Colon (tissue), 2 donors: Measurements from ENCODE around the gene SGPP1.
"Not testable (repeated sequence)": the region's sequence is repeated elsewhere in the genome, so short reads cannot be mapped to it uniquely, and the experiment has no call there.

Experiments used
- FAIRE-seq: peaks from 2 replicates; lab custom pipeline; 2012; peaks lifted over from hg19 to GRCh38; lab: Jason Lieb, UNC
- donor health status: control.
- donor health status: control.

The SGPP1 gene

DNA sequence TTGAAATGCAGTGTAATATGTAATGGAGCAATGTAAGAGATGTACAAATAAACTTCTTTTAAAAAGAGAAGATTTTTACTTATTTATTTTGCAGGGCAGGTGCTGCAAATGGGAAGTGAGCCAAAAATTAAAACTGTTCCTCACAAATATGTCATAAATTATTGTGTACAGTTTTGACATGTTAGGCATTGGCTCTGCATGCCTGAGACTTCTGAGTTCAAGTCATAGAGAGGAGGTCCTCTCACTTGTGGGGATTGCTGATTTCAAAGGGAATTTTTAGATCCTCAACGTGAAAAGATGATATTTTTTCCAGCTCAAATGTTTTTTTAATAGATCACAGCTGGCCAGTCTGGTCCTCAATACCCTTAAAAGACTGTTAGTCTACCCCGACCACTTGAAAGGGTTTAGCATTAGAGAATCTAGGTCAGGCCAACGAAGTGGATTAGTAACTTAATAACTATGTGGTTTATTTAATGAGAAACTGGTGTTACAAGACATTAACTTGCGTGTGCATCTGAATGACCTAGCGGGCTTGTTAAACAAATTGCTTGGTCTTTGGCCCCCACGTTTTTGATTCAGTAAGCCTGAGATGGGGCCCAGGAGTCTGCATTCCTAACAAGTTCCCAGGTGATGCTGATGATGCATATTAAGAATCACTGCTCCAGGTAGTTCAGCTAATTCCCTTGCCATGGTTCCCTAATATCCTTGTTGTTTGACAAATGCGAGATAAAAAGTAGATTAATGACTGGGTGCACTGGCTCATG is 55.3 kb downstream of the SGPP1 start:
- FAIRE-seq, result no peak

DNA sequence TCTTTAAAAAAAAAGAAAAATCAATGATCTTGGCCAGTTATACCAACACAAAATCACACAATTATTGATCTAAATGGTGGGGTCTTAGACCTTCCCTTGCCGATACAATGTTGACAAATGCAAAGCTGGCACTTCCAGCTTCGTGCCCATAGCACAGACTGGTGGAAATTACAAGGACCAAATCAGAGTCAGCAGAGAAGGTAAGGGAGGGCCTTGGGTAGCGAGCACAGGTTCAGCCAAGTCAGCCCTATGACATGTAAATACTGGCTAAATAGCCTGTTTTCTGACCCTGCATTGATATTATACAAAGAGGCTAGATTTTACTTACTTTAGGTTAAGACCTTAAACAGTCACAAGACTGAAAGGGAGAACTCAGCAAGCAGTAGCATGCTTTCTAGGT is 55.9 kb downstream of the SGPP1 start:
- no peak for FAIRE-seq

DNA sequence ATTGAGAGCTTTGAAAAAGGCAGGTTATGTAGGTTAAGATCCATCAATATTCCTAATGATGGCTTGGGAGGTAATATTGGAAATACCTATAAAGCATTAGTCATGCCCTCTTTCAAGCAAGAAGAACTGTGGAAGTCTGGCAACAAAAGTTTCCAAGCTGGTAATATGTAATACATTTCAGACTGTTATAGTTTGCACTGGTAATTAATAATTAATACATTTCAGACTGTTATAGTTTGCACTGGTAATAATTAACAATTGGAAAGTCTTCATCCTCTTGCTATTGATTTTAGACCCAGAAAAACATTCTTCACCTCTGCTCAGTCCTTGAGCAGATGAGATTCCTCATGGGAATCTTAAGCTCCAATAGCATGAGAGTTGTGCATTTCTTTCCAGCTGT is 57.2 kb downstream of the SGPP1 start:
- FAIRE-seq, result no peak

DNA sequence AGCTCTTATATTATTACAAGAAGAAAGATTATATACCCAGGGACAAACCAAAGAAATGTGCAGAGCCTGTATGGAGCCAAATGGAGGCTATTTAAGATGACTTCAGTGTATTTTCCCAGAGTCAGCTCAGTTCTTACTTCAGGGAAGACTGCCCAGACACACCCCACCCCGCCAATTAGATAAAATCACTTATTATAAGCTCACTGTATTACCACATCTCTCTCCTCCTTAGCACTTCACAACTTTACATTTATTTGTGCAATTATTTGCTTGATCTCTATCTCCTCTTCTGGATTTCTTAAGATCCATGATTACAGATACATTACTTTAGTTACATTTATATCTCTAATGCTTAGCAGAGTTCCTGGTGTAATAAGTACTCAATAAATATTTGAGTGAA is 61.5 kb downstream of the SGPP1 start:
- FAIRE-seq, result no peak

DNA sequence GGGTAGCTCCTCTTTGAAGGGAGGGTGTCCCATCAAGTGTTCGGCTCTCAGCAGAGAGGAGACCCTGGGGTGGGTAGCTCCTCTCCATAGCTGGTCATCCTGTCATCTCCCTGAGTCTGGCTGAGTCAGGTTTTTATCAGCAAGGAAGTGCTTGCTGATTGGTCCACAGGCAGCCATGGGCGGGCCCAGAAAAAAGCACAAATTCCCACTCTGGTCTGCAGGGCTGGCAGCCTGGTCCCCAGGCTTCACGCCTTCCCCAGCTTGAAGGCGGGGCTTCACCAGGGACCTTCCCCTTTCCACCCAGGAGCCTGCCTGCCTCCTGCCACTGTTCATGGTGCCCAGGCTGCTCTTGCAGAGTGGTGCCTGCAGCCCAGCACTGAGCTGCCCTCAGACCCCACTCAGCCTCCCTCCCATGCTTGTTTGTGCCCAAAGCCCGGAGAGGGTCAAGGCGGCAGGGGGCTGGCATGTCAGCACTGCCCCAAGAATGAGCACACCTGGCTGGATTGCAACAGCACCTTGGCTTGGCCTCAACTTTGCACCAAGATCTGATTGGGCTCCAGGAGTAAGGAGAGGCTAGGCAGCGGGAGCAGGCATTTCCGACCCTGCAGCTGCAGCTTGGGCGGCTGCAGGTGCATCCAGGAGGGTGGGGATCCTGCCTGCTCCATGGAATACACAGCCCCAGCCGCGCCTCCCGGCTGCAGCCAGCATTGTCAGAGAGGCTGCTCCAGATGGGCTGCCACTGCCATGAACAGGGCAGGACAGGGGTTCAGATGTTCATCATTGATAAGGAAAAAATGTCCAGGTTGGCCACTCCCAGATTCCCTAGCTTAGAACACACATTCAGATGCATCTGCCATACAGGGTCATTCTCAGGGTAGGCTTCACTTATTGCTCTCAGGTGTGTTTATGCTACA is 64.2 kb downstream of the SGPP1 start:
- FAIRE-seq, result no peak

DNA sequence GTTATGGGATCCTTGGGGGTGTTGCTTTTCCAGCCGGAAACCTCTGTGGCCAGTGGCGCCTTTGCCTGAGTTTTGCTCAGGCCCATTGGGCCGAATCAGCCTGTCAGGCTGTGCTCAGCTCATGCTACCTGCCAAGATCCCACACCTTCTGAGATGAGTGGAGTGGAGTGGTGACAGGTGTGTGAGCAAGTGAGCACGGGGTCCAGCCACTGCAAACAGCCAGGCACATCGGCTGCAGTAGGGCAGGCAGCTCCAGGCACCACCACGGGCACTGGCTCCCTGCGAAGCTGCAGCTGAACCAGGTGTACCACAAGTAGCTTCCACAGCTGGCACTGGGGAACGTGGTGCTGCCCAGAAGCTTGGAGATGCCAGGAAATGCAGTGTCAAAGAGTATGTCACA is 65.1 kb downstream of the SGPP1 start:
- FAIRE-seq, result no peak

DNA sequence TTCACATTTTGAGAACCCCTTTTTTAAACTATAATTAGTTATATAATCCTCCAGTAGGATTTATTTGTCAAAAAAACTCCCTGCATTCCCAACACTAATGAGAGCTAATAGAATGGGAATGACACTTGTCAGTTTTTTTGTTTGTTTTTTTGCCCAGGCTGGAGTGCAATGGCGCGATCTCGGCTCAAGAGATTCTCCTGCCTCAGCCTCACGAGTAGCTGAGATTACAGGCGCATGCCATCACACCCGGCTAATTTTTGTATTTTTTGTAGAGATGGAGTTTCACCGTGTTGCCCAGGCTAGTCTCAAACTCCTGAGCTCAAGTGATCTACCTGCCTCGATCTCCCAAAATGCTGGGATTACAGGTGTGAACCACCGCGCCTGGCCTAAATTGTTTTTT is 66.0 kb downstream of the SGPP1 start:
- not testable (repeated sequence) for FAIRE-seq

DNA sequence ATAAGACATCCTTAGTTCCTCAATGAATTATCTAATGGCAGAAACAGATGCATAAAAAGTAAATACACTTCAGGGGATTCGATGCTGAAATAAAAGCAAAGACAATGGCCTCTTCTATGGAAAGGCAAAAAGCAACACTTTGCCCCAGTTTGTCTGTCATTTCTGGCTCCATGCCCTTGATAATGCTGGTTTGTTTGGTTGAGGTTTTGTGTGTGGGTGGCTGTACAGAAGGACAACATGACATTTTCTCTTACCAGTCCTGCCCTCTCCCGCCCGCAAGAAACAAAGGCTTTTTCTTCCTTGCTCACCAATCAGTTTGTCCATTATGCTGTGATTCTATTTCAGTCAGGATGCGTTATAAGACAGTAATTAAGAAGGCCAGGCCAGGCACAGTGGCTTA is 68.1 kb downstream of the SGPP1 start:
- no peak for FAIRE-seq

DNA sequence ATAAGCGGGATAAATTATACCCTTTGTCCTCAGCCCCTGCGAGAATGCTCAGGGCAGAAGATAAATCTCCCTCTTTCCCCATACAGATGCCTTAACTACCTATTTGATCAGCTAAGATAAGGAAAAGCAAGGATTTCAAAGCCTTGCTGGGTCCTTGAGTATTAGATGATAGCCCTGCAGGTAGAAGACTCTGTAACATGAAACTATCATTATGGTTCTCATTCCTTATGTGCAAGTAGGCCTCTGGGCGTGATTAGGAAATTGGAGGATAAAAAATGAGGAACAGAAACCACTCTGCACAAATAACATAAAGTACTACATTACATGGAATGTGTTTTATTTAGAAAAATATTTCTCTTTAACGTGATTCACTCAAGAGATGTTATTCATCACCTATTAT is 71.7 kb downstream of the SGPP1 start:
- no peak for FAIRE-seq

DNA sequence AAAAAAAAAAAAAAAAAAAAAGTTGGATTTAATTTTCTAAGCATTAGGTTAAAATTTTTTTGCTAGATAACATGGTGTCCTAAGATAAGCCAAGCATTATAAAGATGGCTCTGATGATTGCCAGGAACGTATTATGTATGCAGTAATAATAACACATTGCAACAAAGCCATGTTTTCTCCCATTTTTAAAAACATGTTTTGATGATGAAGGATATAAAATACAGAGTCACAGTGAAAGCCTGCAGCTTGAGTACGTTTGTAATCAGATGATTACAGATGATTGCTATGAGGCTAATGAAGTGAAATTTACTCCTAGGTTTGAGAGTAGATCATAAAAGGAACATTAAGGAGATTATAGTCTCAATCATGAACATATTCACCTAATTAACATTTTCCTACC is 72.9 kb downstream of the SGPP1 start:
- FAIRE-seq, result no peak

DNA sequence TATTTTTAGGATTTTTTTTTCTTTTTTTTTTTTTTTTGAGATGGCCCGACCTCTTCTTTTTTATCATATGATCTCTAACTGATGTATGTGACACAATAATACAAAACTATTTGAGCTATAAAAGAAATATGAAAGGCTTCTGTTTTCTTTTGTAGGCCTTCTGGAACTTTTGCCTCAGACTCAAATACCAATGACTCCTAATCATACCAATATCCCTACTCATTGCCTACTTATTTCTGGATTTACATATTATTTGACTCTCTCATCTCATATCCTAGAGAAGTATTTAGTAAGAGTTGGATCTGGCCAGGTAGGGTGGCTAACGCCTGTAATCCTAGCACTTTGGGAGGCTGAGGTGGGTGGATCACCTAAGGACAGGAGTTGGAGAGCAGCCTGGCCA is 73.5 kb downstream of the SGPP1 start:
- FAIRE-seq, result no peak

DNA sequence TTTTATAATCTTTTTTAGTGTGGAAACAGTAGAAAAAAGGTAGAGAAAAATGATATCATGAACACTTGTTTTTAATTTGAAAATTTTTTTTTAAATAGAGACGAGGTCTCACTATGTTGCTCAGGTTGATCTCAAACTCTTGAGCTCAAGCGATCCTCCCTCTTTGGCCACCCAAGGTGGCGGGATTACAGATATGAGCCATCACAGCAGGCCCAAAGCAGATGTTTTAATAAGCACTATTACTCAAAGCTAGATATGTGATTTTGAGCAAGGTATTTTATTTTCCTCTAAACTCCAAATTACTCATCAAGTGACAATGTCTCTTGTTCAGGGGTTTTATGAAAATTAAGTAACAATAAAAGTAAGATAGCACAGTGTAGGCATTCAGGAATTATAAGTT is 75.5 kb downstream of the SGPP1 start:
- no peak for FAIRE-seq

DNA sequence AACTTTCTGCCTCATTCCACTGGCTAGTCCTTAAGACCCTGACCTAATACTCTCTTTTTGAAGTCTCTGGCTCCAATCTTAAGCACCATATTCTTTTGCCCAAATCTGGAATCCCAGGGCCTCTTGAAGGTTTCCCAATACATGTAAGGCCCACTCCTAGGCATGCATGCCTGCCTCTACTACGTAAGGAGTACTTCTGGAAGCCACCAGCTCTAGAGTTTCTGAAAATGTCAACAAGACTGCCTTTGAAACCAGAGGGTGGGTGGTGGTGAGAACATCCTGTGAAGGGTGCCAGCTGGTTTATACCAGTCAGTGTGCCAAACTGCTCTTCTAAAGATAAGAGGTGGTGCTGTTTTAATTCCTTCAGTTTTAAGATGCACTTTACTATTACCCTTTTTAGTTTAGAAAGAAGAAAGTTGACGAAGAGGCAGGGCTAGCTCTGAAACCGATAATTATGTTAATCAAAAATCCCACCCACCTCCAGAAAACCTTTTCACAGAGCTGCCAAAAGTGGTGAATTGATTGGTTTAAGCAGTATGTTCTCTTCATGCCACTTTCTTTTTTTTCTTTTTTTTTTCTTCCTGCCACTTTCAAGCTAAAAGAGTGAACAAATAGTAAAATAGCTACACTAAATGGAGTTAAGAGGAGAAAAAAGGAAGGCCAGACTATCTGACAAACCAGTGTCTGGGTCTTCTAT is 77.5 kb downstream of the SGPP1 start:
- no peak for FAIRE-seq

DNA sequence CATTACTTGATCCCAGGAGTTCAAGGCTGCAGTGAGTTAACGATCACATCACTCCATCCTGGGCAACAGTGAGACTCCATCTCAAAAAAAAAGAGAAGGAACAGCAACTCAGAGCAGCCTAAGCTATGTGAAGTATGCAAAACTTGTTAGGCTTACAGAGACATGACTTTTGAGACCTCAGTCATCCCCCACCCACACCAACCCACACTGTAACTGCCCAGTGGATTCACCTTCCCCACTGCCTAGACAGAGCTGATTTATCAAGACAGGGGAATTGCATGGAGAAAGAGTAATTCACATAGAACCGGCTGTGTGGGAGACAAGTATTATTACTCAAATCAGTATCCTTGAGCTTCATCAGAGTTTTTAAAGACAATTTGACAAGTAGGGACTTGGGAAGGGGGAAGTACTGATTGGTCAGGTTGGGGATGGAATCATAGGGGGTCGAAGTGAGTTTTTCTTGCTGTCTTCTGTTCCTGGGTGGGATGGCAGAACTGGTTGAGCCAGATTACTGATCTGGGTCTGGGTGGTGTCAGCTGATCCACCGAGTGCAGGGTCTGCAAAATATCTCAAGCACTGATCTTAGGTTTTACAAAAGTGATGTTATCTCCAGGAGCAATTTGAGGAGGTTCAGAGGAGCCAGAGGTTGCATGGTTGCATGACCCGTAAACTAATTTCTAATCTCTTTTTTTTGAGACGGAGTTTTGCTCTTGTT is 80.0 kb downstream of the SGPP1 start:
- no peak for FAIRE-seq

DNA sequence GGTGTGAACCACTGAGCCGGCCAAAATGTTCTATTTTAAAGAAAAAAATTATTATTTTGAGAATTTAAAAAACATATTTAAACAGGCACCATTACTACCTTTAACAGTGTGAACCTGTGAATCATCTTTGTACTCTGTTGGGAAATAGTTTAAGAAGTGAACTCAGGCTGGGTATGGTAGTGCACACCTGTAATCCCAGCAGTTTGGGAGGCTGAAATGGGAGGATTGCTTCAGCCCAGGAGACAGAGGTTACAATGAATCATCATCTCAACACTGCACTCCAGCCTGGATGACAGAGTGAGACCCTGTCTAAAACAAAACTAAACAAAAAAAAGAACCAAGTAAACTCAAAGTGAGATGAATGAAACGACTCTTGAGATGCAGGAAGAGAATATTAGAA is 83.1 kb downstream of the SGPP1 start:
- no peak for FAIRE-seq

DNA sequence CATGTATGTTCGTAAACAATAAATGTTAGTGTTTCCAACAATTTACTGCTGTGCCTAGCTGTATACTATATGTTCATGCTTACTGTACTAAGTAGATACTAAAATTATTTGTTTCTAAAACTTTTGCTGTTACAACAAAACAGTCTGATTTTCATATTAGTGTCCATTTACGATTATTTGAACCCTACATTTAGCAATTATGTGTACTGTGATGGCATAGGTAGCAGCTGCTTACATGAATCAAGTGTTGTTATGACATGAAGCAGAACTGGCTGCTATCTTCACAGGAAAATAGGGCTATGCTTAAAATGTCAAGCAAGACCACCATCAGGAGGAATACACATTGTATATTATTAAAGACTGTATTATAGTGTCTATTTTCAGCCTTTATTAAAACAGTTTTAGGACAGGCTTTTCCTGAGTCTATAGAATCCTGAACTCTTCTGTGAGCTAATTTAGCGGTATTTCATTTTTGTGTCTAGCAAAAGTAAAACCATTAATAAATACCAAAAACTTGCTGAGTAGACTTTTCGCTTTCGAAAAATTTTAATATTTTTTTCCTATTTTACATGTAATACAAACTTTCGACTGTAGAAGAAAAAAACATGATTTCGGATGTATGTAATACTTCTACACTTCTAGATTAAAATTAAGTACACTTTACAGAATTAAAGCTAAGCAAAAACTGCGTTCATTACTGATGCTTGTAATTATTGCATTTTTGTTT is 85.0 kb downstream of the SGPP1 start:
- peak; percentile 75 for FAIRE-seq

DNA sequence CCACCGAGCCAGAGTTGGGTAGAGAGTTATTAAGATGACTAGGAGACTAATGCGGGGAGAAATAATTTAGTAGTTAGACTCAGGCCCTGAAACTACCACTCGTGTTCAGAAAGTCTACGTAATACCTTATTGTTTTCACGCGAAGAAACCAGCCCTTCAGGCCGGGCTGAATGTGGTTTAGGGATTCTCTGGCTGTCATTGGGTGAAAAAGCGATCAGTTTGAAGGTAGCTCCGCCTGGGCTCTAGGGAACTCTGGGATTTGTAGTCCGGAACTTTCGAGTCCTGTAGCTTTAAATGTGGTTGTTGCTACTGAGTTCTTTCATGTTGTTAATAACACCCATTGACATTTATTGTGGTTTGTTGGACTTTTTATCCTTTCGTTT is 85.6 kb downstream of the SGPP1 start:
- no peak for FAIRE-seq

DNA sequence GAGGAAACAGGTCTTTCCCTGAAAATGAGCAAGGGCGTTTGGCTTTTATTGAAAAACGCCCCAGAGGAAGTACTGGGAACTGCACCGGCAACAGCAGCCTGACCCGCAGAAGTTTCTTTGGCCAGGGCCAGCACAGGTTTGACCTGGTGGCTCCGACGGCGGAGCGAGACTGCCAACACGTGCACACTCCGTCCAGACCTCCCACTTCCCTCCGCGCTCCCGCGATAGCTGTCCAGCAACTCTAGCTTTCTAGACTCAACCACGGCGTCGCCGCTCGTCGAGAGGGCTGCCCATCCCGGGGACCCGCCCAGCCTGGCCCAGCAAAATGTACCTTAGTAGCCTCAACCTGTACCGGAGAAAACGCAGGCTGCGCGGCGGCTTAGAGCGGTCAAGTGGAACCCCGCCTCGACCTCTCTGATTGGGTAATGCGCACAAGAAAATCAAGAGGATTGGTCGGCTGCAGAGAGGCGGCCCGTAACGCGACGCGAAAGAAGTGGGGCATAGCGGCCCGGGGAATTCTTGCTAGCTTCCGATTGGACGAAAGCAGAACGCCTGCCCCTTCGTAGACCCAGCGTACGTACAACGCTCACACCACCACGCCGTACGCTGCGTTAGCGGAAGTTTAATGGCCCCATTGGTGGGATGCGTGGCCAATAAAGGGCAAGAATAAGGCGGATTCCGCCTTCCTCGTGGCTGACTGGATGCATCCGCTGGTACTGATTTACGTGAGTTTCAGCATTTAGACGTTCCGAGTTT is 86.2 kb downstream of the SGPP1 start, which contains the start of gene WDR89:
Gene WDR89 (minus strand): TSS at position 399 of the 756 bp plus-strand sequence. CDS start 41,929 bp downstream, outside the sequence.
- peak; percentile 73 for FAIRE-seq

DNA sequence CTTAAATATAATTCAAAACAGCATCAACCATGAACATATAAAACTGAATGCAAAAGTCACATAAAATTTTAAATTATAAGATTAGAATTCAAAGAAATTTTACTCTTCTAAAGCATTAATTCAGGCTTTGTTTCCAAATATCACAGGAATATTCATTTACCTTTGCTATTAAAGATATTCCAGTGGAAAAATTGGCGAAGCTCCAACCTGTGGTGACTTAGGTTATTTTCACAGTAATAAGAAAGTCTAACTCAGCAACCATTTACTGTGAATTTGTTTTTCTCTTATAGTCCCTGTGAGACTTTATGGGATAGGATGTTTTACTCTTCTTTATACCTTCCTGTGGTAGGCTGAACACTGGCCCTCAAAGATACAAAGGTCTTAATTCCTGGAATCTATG is 89.4 kb downstream of the SGPP1 start:
- no peak for FAIRE-seq

DNA sequence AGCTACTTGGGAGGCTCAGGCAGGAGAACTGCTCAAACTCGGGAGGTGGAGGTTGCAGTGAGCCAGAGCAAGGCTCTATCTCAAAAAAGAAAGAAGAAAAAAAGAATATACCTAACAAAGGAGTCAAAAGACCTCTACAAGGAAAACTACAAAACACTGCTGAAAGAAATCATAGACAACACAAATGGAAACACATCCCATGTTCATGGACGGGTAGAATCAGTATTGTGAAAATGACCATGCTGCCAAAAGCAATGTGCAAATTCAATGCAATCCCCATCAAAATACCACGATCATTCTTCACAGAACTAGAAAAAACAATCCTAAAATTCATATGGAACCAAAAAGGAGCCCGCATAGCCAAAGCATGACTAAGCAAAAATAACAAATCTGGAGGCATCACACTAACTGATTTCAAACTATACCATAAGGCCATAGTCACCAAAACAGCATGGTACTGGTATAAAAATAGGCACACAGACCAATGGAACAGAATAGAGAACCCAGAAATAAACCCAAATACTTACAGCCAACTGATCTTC is 91.7 kb downstream of the SGPP1 start:
- FAIRE-seq, result not testable (repeated sequence)
